ENCODE data around the gene HGS. TPM values are rescaled to one million over a fixed set of nuclear protein-coding genes. Genes with fewer than 3 reads are reported as not detected.

The HGS gene
- total and polyA plus RNA-seq, 2 of the 13 experiments (the other 11 are each of a cell fraction or from before 2014, with no cell fraction given) = 73.3 to 78.1 TPM

GRCh38 chr17:81636505-81637288, 47.1 kb upstream of the HGS start, which contains the start of the genes NPLOC4 and TSPAN10 (continued):
- peak; percentile 98 for TF ChIP-seq HOXA5 (CRISPR knock-in tag; IDR thresholded peaks at IDR 0.05)
- TF ChIP-seq ZSCAN5A (CRISPR knock-in tag; IDR thresholded peaks at IDR 0.05; ENCODE audit: borderline replicate concordance) = no peak
- no peak for TF ChIP-seq ZNF282 (IDR thresholded peaks at IDR 0.05; ENCODE audit: partially characterized antibody)
- TF ChIP-seq ZNF296 (CRISPR knock-in tag; conservative IDR thresholded peaks at IDR 0.05) = 0 out of 2 replicates have a peak, but pooled peaks have one; percentile 60
- TF ChIP-seq CBFB (CRISPR knock-in tag; IDR thresholded peaks at IDR 0.05) = peak; percentile 92
- peak; percentile 91; the same call in 1 of the 2 replicates for TF ChIP-seq ZNF792 (CRISPR knock-in tag; IDR thresholded peaks at IDR 0.05)
- peak in 1 of 2 experiments; percentile 17; a peak in 2 of 4 replicates for TF ChIP-seq NR2F1 (CRISPR knock-in tag; IDR thresholded peaks at IDR 0.05)
- peak; percentile 96 for TF ChIP-seq MED8 (CRISPR knock-in tag; IDR thresholded peaks at IDR 0.05; ENCODE audit: insufficient replicate concordance)
- TF ChIP-seq, protein P1, sequence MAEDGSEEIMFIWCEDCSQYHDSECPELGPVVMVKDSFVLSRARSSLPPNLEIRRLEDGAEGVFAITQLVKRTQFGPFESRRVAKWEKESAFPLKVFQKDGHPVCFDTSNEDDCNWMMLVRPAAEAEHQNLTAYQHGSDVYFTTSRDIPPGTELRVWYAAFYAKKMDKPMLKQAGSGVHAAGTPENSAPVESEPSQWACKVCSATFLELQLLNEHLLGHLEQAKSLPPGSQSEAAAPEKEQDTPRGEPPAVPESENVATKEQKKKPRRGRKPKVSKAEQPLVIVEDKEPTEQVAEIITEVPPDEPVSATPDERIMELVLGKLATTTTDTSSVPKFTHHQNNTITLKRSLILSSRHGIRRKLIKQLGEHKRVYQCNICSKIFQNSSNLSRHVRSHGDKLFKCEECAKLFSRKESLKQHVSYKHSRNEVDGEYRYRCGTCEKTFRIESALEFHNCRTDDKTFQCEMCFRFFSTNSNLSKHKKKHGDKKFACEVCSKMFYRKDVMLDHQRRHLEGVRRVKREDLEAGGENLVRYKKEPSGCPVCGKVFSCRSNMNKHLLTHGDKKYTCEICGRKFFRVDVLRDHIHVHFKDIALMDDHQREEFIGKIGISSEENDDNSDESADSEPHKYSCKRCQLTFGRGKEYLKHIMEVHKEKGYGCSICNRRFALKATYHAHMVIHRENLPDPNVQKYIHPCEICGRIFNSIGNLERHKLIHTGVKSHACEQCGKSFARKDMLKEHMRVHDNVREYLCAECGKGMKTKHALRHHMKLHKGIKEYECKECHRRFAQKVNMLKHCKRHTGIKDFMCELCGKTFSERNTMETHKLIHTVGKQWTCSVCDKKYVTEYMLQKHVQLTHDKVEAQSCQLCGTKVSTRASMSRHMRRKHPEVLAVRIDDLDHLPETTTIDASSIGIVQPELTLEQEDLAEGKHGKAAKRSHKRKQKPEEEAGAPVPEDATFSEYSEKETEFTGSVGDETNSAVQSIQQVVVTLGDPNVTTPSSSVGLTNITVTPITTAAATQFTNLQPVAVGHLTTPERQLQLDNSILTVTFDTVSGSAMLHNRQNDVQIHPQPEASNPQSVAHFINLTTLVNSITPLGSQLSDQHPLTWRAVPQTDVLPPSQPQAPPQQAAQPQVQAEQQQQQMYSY (CRISPR knock-in tag; IDR thresholded peaks at IDR 0.05) = peak; percentile 75; the same call in 1 of the 2 replicates
- TF ChIP-seq SOX13 (IDR thresholded peaks at IDR 0.05) = no peak
- peak in 1 of 2 experiments; percentile 70; a peak in 1 of 4 replicates for TF ChIP-seq SOX13 (CRISPR knock-in tag; conservative IDR thresholded peaks at IDR 0.05 in 1 of 2, IDR thresholded peaks at IDR 0.05 in 1 of 2)
- no peak for TF ChIP-seq SETDB1 (CRISPR knock-in tag; IDR thresholded peaks at IDR 0.05; ENCODE audit: borderline replicate concordance)
- TF ChIP-seq RFXAP (CRISPR knock-in tag; IDR thresholded peaks at IDR 0.05; ENCODE audit: borderline replicate concordance) = peak; percentile 86
- TF ChIP-seq ZBTB8A (CRISPR knock-in tag; IDR thresholded peaks at IDR 0.05; ENCODE audit: borderline replicate concordance, low read depth) = no peak
- 0 out of 2 replicates have a peak, but pooled peaks have one; percentile 31 for TF ChIP-seq ZNF556 (CRISPR knock-in tag; IDR thresholded peaks at IDR 0.05; ENCODE audit: borderline replicate concordance)
- TF ChIP-seq CBX1 (IDR thresholded peaks at IDR 0.05; ENCODE audit: low read depth) = peak; percentile 43
- TF ChIP-seq ZBTB7B (CRISPR knock-in tag; IDR thresholded peaks at IDR 0.05) = peak; percentile 48
- TF ChIP-seq, protein P2, sequence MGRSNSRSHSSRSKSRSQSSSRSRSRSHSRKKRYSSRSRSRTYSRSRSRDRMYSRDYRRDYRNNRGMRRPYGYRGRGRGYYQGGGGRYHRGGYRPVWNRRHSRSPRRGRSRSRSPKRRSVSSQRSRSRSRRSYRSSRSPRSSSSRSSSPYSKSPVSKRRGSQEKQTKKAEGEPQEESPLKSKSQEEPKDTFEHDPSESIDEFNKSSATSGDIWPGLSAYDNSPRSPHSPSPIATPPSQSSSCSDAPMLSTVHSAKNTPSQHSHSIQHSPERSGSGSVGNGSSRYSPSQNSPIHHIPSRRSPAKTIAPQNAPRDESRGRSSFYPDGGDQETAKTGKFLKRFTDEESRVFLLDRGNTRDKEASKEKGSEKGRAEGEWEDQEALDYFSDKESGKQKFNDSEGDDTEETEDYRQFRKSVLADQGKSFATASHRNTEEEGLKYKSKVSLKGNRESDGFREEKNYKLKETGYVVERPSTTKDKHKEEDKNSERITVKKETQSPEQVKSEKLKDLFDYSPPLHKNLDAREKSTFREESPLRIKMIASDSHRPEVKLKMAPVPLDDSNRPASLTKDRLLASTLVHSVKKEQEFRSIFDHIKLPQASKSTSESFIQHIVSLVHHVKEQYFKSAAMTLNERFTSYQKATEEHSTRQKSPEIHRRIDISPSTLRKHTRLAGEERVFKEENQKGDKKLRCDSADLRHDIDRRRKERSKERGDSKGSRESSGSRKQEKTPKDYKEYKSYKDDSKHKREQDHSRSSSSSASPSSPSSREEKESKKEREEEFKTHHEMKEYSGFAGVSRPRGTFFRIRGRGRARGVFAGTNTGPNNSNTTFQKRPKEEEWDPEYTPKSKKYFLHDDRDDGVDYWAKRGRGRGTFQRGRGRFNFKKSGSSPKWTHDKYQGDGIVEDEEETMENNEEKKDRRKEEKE (IDR thresholded peaks at IDR 0.05) = no peak
- peak; percentile 71 for TF ChIP-seq MIXL1 (CRISPR knock-in tag; IDR thresholded peaks at IDR 0.05)
- TF ChIP-seq ZMYM4 (CRISPR knock-in tag; IDR thresholded peaks at IDR 0.05) = peak; percentile 79
- TF ChIP-seq ZNF264 (CRISPR knock-in tag; IDR thresholded peaks at IDR 0.05) = peak; percentile 86
- TF ChIP-seq KLF15 (CRISPR knock-in tag; IDR thresholded peaks at IDR 0.05; ENCODE audit: borderline replicate concordance) = peak; percentile 90; the same call in 1 of the 2 replicates
